GM23338 (cell line): ENCODE results near the gene DEXI. TPM values are rescaled to one million over a fixed set of nuclear protein-coding genes. Genes with fewer than 3 reads are reported as not detected.

ENCODE experiments used
- ATAC-seq: fragments of 200-7000 bp; cut with Tn5 transposase; 3 replicates; pipeline ENCODE4 v1.9.1; 2020
- DNase-seq: peaks from one replicate; pipeline ENCODE4 v3.0.0-alpha.2; 2015; ENCODE audit warnings: low spot score
- H2AFZ ChIP-seq: fragments of 200-600 bp; sonication (generic); 2 replicates; pipeline ENCODE4 v1.8.0; 2016; ENCODE audit warnings: antibody characterized with exemption, mild to moderate bottlenecking, moderate library complexity
- H3F3A ChIP-seq: fragments of 200-600 bp; sonication (generic); replicated peaks from 2 replicates; pipeline ENCODE4 v1.8.0; 2017; ENCODE audit warnings: antibody characterized with exemption, mixed run types, low read depth
- H3K27ac ChIP-seq: fragments of 200-600 bp; sonication (generic); 2 replicates; pipeline ENCODE4 v1.6.1; 2016; ENCODE audit warnings: low read depth
- H3K27me3 ChIP-seq: fragments of 200-600 bp; sonication (generic); 2 replicates; pipeline ENCODE4 v1.8.0; 2016; ENCODE audit warnings: mild to moderate bottlenecking, mixed run types, moderate library complexity; ENCODE audit not compliant: insufficient read depth
- H3K36me3 ChIP-seq: fragments of 200-600 bp; sonication (generic); 2 replicates; pipeline ENCODE4 v1.8.0; 2016; ENCODE audit warnings: mild to moderate bottlenecking; ENCODE audit not compliant: insufficient read depth
- H3K4me1 ChIP-seq: fragments of 200-600 bp; sonication (generic); 2 replicates; pipeline ENCODE4 v1.8.0; 2016; ENCODE audit warnings: mild to moderate bottlenecking, moderate library complexity; ENCODE audit not compliant: insufficient read depth
- H3K4me2 ChIP-seq: fragments of 200-600 bp; sonication (generic); 2 replicates; pipeline ENCODE4 v1.7.1; 2017; ENCODE audit warnings: mixed run types
- H3K4me3 ChIP-seq: fragments of 200-600 bp; sonication (generic); 2 replicates; pipeline ENCODE4 v1.6.1; 2016; ENCODE audit warnings: mixed run types
- H3K79me2 ChIP-seq: fragments of 200-600 bp; sonication (generic); replicated peaks from 2 replicates; pipeline ENCODE4 v1.8.0; 2017; ENCODE audit warnings: mild to moderate bottlenecking; ENCODE audit not compliant: insufficient read depth
- H3K9me2 ChIP-seq: fragments of 200-600 bp; sonication (generic); 2 replicates; pipeline ENCODE4 v1.8.0; 2017; ENCODE audit not compliant: insufficient read depth
- H4K20me1 ChIP-seq: fragments of 200-600 bp; sonication (generic); replicated peaks from 2 replicates; pipeline ENCODE4 v1.8.0; 2017; ENCODE audit warnings: mild to moderate bottlenecking; ENCODE audit not compliant: insufficient read depth
- H3K27ac Mint-ChIP-seq: 2 replicates; pipeline ENCODE4 v1.8.0; 2020; ENCODE audit warnings: inconsistent platforms, mild to moderate bottlenecking, moderate library complexity, mixed read lengths
- H3K27me3 Mint-ChIP-seq: 3 replicates; pipeline ENCODE4 v1.8.0; 2022; ENCODE audit warnings: low read depth, mild to moderate bottlenecking, moderate library complexity, mixed read lengths, inconsistent platforms; ENCODE audit not compliant: insufficient read depth, poor library complexity
- H3K36me3 Mint-ChIP-seq: 3 replicates; pipeline ENCODE4 v1.8.0; 2021; ENCODE audit warnings: low read depth, mild to moderate bottlenecking, inconsistent platforms, moderate library complexity, mixed read lengths
- H3K4me1 Mint-ChIP-seq: 3 replicates; pipeline ENCODE4 v1.8.0; 2020; ENCODE audit warnings: mild to moderate bottlenecking, inconsistent platforms, mixed read lengths
- H3K4me3 Mint-ChIP-seq: 3 replicates; pipeline ENCODE4 v1.8.0; 2021; ENCODE audit warnings: moderate library complexity, mild to moderate bottlenecking, inconsistent platforms, mixed read lengths
- H3K9me3 Mint-ChIP-seq: 3 replicates; pipeline ENCODE4 v1.8.0; 2020; ENCODE audit warnings: moderate library complexity, mild to moderate bottlenecking, inconsistent platforms, mixed read lengths
- CREB1 ChIP-seq: fragments of 250-450 bp; sonication (Bioruptor Pico); IDR thresholded peaks from 2 replicates; pipeline ENCODE4 v1.5.0; 2020; ENCODE audit warnings: low read depth, mild to moderate bottlenecking, moderate library complexity
- EZH2 ChIP-seq: fragments of 200-600 bp; sonication (generic); IDR thresholded peaks from one replicate; pipeline ENCODE4 v1.8.0; 2017; ENCODE audit warnings: antibody characterized with exemption, mild to moderate bottlenecking, low read depth; ENCODE audit not compliant: unreplicated experiment
- EZH2phosphoT487 ChIP-seq: fragments of 200-600 bp; sonication (generic); IDR thresholded peaks from one replicate; pipeline ENCODE4 v1.8.1; 2018; ENCODE audit warnings: antibody characterized with exemption; ENCODE audit not compliant: unreplicated experiment
- JUNB ChIP-seq: IDR thresholded peaks from one replicate; pipeline ENCODE4 v1.6.1; 2016; ENCODE audit warnings: antibody characterized with exemption; ENCODE audit not compliant: unreplicated experiment
- NANOG ChIP-seq: IDR thresholded peaks from 2 replicates; pipeline ENCODE4 v1.6.1; 2016; ENCODE audit warnings: antibody characterized with exemption, borderline replicate concordance
- ZNF114 ChIP-seq: fragments of 250-450 bp; sonication (Bioruptor Pico); IDR thresholded peaks from 2 replicates; pipeline ENCODE4 v1.5.0; 2020; ENCODE audit warnings: mild to moderate bottlenecking, moderate library complexity
- ZNF331 ChIP-seq: fragments of 250-450 bp; sonication (Bioruptor Pico); IDR thresholded peaks from 2 replicates; pipeline ENCODE4 v1.5.0; 2020; ENCODE audit warnings: low read depth, mild to moderate bottlenecking, moderate library complexity
- polyA plus RNA-seq: library from polyadenylated mRNA; unstranded; fragments of >200 nt; fragmentation: Nextera tagmentation; extraction: Ambion mirVana; gene quantifications from 2 replicates; pipeline ENCODE4 v1.2.1, GENCODE V29; 2016
- total RNA-seq: library from RNA; depleted of rRNA; stranded (reverse); fragments of >200 nt; shearing (Covaris generic); gene quantifications from 2 replicates; pipeline ENCODE4 v1.2.3, GENCODE V29; 2014
- TF ChIP-seq, protein P1 (sequence below): fragments of 250-450 bp; sonication (Bioruptor Pico); IDR thresholded peaks from 2 replicates; pipeline ENCODE4 v1.5.0; 2020; ENCODE audit warnings: mild to moderate bottlenecking, moderate library complexity
- TF ChIP-seq, protein P2 (sequence below), 2 experiments: fragments of 200-600 bp in 1 of 2; sonication (generic) in 1 of 2; conservative IDR thresholded peaks; 2 replicates each; pipeline versions ENCODE4 v1.5.1 to v1.6.1; 2016 to 2017; ENCODE audit warnings: antibody characterized with exemption in 2 of 2, low read depth in 2 of 2, mild to moderate bottlenecking in 2 of 2, moderate library complexity in 1 of 2
- TF ChIP-seq, protein P3 (sequence below): IDR thresholded peaks from one replicate; pipeline ENCODE4 v1.6.1; 2018; ENCODE audit warnings: antibody characterized with exemption; ENCODE audit not compliant: unreplicated experiment
- TF ChIP-seq, protein P4 (sequence below): IDR thresholded peaks from 2 replicates; pipeline ENCODE4 v1.6.1; 2016; ENCODE audit warnings: antibody characterized with exemption

The DEXI gene
- total and polyA plus RNA-seq, 2 experiments from 2014 or later = 26.5 to 58.2 TPM

DNA sequence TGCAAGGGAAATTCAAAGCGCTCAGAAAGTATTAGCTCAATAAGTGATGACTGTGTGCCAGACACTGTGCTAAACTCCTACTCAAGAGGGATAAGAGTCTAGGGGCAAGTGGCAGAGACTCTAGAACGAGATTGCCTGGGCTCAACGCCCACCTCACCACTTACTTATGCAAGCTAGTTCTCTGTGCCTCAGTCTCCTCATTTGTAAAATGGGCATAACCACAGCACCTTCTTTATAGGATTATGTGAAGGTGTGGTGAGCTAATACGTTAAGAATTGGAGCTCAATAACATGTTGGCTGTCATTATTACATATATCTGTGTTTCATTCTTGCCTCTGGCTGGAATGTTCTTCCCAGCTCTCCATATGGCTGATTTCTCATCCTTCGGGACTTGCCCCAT lies 15.4 kb downstream of the DEXI start (continued):
- TF ChIP-seq JUNB (no peak), EZH2phosphoT487 (no peak), NANOG (no peak), EZH2 (no peak), ZNF114 (no peak), ZNF331 (no peak)

DNA sequence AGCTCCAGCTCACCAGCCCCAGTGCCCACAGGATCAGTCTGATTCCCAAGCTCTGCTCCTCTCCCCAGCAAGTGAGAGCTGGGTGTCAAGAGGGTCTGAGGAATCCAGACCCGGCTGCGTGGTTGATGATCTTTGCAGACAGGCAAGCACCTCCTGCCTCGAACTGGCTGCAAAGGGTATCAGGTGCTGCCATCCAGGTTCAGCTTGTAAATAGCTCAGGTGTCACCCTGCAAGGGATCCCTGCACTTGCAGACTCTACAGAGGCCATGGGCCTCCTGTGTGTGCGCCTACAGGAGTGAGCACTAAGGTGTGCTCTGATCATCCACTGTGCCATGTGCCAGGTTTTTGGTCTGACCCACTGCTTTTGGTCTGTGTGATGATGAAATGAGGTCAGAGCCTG lies 16.2 kb downstream of the DEXI start:
- Mint-ChIP-seq H3K27me3 (peaks cover 10% of the 10 kb centered on the region), H3K9me3 (no peaks in the 10 kb centered on the region), H3K4me3 (no peak overlapping the region), H3K4me1 (no peaks in the 10 kb centered on the region), H3K27ac (no peak overlapping the region), H3K36me3 (peaks cover 13% of the 10 kb centered on the region)
- no peak overlapping the region for H2AFZ ChIP-seq
- H3K4me1 ChIP-seq = no peaks in the 10 kb centered on the region
- H3K4me3 ChIP-seq = no peak overlapping the region
- no peak for ATAC-seq
- no peaks in the 10 kb centered on the region for H3K9me2 ChIP-seq
- H3K36me3 ChIP-seq = no peaks in the 10 kb centered on the region
- H3K27ac ChIP-seq = no peak overlapping the region
- no peak overlapping the region for H3K4me2 ChIP-seq
- H3F3A ChIP-seq = no peaks in the 10 kb centered on the region
- no peaks in the 10 kb centered on the region for H3K79me2 ChIP-seq
- TF ChIP-seq, protein P1, sequence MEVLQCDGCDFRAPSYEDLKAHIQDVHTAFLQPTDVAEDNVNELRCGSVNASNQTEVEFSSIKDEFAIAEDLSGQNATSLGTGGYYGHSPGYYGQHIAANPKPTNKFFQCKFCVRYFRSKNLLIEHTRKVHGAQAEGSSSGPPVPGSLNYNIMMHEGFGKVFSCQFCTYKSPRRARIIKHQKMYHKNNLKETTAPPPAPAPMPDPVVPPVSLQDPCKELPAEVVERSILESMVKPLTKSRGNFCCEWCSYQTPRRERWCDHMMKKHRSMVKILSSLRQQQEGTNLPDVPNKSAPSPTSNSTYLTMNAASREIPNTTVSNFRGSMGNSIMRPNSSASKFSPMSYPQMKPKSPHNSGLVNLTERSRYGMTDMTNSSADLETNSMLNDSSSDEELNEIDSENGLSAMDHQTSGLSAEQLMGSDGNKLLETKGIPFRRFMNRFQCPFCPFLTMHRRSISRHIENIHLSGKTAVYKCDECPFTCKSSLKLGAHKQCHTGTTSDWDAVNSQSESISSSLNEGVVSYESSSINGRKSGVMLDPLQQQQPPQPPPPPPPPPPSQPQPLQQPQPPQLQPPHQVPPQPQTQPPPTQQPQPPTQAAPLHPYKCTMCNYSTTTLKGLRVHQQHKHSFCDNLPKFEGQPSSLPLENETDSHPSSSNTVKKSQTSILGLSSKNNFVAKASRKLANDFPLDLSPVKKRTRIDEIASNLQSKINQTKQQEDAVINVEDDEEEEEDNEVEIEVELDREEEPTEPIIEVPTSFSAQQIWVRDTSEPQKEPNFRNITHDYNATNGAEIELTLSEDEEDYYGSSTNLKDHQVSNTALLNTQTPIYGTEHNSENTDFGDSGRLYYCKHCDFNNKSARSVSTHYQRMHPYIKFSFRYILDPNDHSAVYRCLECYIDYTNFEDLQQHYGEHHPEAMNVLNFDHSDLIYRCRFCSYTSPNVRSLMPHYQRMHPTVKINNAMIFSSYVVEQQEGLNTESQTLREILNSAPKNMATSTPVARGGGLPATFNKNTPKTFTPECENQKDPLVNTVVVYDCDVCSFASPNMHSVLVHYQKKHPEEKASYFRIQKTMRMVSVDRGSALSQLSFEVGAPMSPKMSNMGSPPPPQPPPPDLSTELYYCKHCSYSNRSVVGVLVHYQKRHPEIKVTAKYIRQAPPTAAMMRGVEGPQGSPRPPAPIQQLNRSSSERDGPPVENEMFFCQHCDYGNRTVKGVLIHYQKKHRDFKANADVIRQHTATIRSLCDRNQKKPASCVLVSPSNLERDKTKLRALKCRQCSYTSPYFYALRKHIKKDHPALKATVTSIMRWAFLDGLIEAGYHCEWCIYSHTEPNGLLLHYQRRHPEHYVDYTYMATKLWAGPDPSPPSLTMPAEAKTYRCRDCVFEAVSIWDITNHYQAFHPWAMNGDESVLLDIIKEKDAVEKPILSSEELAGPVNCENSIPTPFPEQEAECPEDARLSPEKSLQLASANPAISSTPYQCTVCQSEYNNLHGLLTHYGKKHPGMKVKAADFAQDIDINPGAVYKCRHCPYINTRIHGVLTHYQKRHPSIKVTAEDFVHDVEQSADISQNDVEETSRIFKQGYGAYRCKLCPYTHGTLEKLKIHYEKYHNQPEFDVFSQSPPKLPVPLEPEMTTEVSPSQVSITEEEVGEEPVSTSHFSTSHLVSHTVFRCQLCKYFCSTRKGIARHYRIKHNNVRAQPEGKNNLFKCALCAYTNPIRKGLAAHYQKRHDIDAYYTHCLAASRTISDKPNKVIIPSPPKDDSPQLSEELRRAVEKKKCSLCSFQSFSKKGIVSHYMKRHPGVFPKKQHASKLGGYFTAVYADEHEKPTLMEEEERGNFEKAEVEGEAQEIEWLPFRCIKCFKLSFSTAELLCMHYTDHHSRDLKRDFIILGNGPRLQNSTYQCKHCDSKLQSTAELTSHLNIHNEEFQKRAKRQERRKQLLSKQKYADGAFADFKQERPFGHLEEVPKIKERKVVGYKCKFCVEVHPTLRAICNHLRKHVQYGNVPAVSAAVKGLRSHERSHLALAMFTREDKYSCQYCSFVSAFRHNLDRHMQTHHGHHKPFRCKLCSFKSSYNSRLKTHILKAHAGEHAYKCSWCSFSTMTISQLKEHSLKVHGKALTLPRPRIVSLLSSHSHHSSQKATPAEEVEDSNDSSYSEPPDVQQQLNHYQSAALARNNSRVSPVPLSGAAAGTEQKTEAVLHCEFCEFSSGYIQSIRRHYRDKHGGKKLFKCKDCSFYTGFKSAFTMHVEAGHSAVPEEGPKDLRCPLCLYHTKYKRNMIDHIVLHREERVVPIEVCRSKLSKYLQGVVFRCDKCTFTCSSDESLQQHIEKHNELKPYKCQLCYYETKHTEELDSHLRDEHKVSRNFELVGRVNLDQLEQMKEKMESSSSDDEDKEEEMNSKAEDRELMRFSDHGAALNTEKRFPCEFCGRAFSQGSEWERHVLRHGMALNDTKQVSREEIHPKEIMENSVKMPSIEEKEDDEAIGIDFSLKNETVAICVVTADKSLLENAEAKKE (CRISPR knock-in tag) = no peak
- TF ChIP-seq ZNF114 = no peak
- TF ChIP-seq EZH2phosphoT487 = no peak
- no peak for TF ChIP-seq EZH2
- TF ChIP-seq, protein P2, sequence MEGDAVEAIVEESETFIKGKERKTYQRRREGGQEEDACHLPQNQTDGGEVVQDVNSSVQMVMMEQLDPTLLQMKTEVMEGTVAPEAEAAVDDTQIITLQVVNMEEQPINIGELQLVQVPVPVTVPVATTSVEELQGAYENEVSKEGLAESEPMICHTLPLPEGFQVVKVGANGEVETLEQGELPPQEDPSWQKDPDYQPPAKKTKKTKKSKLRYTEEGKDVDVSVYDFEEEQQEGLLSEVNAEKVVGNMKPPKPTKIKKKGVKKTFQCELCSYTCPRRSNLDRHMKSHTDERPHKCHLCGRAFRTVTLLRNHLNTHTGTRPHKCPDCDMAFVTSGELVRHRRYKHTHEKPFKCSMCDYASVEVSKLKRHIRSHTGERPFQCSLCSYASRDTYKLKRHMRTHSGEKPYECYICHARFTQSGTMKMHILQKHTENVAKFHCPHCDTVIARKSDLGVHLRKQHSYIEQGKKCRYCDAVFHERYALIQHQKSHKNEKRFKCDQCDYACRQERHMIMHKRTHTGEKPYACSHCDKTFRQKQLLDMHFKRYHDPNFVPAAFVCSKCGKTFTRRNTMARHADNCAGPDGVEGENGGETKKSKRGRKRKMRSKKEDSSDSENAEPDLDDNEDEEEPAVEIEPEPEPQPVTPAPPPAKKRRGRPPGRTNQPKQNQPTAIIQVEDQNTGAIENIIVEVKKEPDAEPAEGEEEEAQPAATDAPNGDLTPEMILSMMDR (conservative IDR thresholded peaks at IDR 0.05; ENCODE audit: low read depth in 2 of 2) = no peak
- no peak for TF ChIP-seq CREB1 (CRISPR knock-in tag)
- TF ChIP-seq, protein P3, sequence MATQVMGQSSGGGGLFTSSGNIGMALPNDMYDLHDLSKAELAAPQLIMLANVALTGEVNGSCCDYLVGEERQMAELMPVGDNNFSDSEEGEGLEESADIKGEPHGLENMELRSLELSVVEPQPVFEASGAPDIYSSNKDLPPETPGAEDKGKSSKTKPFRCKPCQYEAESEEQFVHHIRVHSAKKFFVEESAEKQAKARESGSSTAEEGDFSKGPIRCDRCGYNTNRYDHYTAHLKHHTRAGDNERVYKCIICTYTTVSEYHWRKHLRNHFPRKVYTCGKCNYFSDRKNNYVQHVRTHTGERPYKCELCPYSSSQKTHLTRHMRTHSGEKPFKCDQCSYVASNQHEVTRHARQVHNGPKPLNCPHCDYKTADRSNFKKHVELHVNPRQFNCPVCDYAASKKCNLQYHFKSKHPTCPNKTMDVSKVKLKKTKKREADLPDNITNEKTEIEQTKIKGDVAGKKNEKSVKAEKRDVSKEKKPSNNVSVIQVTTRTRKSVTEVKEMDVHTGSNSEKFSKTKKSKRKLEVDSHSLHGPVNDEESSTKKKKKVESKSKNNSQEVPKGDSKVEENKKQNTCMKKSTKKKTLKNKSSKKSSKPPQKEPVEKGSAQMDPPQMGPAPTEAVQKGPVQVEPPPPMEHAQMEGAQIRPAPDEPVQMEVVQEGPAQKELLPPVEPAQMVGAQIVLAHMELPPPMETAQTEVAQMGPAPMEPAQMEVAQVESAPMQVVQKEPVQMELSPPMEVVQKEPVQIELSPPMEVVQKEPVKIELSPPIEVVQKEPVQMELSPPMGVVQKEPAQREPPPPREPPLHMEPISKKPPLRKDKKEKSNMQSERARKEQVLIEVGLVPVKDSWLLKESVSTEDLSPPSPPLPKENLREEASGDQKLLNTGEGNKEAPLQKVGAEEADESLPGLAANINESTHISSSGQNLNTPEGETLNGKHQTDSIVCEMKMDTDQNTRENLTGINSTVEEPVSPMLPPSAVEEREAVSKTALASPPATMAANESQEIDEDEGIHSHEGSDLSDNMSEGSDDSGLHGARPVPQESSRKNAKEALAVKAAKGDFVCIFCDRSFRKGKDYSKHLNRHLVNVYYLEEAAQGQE = no peak
- no peak for TF ChIP-seq JUNB
- TF ChIP-seq, protein P4, sequence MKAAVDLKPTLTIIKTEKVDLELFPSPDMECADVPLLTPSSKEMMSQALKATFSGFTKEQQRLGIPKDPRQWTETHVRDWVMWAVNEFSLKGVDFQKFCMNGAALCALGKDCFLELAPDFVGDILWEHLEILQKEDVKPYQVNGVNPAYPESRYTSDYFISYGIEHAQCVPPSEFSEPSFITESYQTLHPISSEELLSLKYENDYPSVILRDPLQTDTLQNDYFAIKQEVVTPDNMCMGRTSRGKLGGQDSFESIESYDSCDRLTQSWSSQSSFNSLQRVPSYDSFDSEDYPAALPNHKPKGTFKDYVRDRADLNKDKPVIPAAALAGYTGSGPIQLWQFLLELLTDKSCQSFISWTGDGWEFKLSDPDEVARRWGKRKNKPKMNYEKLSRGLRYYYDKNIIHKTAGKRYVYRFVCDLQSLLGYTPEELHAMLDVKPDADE = no peak
- no peaks in the 10 kb centered on the region for H3K27me3 ChIP-seq
- no peaks in the 10 kb centered on the region for H4K20me1 ChIP-seq
- DNase-seq = no peak
